Activated naive CD4-positive, alpha-beta T cell treated with anti-CD3 and anti-CD28 coated beads, Interleukin-2, amount 50 U/mL, for 72 hours (primary cell): ENCODE measurements around the gene AKR1C2. TPM values are rescaled to one million over a fixed set of nuclear protein-coding genes. Genes with fewer than 3 reads are reported as not detected.

Experiments used
- total RNA-seq, 2 donors: library from RNA; stranded (reverse); gene quantifications; one replicate each; pipeline ENCODE4 v1.2.3, GENCODE V29; 2022

Gene AKR1C2
- total RNA-seq, 2 donors from 2014 or later, result not detected

Other genes starting within 250 kb of the AKR1C2 start
- 1 to 10 TPM; 3.1 to 7.5 TPM for gene AKR1E2, start 177.7 kb downstream of the AKR1C2 start, total RNA-seq
- gene AKR1C1, start 40.4 kb downstream of the AKR1C2 start, total RNA-seq, result 1 to 10 TPM in 1 of 2 donors, under 1 TPM in 1; 0.93 to 2.0 TPM
- gene AKR1C3, start 90.6 kb upstream of the AKR1C2 start, total RNA-seq, result 1 to 10 TPM in 1 of 2 donors, not detected in 1; 1.5 TPM
- under 1 TPM in 1 of 2 donors, not detected in 1; 0.58 TPM for gene AKR1C8, start 181.3 kb upstream of the AKR1C2 start, total RNA-seq
- gene AKR1C4, start 193.0 kb upstream of the AKR1C2 start, total RNA-seq, result not detected